Stimulated activated naive CD4-positive, alpha-beta T cell (primary cell): Measurements from ENCODE around the gene BCKDHB.

Source experiments
- DNase-seq, 6 experiments: peaks; one replicate each; lab custom pipeline; 2025; lab: John Stamatoyannopoulos, UW

Gene BCKDHB

GRCh38 chr6:80331522-80331921, 225.1 kb downstream of the BCKDHB start:
- DNase-seq: no peak

GRCh38 chr6:80331974-80332373, 225.5 kb downstream of the BCKDHB start:
- no peak for DNase-seq

DNA sequence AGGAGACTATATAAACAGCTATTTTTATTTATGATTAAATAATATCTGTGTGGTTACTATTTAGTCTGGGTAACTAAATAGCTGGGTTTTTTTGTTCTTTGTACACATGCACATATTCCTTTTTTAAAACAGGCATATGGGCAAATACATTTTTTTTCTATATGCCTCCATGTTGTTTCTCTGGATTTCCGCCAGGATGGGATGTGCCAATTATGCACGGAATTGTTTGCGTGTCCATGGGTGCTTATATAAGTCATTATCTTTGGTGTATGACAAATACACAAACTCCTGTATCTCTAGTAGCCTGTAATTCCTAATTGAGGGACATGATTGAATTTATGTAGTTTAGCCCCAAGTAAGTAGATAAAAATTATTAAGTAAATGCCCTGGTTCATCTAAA, 226.9 kb downstream of the BCKDHB start:
- no peak for DNase-seq

DNA sequence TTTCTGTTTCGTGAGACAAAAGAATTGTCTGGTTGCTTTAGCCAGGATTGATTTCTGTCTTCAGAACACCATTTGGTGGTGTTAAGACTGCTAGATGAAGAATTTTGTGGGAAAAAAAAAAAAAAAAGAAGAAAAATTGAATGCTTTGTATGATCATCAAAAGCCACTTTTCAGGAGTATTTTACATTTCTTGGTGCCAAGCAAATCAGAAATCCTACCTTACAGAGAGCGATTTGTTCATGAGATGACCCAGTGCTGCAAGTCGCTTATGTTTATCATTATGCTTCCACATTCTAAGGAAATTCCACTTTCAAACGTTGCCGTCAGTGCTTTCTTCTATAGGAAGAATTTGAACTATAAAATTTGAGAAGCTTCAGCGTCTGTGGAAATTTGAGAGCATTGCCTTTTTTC, 228.7 kb downstream of the BCKDHB start:
- DNase-seq: no peak

DNA sequence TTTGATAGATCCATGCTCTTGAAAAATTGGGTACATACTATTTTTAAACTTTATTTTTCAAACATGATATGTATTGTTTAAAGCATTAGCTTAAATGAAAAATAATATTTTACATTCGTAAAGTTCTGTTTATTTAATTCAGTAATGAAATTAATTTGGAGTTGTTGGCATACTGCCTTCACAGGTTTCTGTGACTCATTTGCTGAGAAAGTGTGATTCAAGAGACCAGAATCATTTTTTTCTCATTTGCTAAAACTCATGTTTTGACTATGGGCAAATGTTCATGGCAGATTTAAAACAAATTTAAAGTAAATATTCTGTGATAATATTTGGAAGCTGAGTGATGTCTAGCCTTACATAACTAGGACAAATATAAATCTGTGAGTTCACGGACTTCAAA, 230.4 kb downstream of the BCKDHB start:
- no peak for DNase-seq

DNA sequence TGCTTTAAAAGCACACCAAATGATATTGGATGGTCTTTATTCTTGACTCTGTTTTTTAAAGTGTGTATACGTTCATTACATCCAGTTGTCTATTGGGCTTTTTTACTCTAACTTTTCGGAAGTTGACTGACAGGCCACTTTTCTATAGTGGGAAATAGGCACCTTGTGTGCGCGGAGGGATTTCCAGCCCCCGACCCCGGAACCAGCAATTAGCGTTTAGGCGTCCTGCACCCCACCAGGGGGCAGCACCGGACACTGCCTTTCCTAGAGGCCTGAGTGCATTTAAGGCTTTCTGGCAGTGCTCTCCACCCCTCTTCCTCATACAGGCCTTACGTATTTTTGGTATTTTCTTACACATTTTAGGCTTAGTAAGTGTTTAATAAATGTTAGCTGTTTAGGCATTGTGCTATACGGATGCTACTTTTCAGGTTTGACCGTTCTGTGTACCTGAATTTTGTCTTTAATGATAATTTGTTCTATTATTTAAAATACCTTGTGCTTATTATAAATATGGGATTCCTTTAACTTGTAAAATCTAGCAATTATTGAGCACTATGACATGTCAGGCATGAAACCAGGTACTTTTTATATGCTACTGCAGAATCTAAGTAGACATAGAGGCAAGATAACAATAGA, 231.8 kb downstream of the BCKDHB start:
- DNase-seq: peak; percentile 5 to 61 (median 34)

GRCh38 chr6:80339421-80339820, 232.9 kb downstream of the BCKDHB start:
- DNase-seq: no peak

DNA sequence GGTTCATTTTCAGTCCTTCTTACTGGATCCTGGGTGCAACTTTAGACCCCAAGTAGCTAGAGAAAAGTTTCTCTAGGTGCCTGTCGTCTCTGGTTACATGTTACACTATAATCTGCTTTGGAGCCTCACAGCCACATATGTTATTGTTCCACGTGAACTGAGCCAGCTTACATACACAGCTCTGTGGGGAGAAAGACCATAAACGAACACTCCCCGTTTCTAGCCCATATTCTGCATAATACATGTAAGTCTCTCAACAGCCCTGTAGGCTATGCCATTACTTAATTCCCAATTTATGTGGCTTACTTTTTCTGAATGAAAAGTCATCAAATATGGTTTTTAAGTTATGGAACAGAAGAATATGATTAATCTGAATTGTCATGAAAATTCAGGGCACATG, 233.8 kb downstream of the BCKDHB start:
- no peak for DNase-seq

GRCh38 chr6:80340686-80341085, 234.2 kb downstream of the BCKDHB start:
- no peak for DNase-seq

DNA sequence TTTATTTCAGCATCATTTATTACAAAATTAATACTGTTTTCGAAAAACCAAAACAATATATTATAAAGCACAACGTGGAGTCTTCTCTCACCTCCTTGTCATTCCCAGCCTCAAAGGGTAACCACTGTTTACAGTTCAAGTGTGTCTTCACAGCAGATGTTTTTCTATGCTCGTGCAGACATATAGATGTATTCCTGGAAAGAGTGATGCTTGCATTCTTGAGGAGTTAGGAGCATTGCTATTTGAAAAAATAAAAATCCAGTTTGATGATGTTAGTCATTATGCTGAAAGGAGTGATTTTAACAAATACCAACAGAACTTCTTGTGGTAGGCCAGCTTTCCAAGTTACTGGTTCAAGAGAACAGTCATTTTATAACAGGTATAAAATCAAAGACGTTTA, 234.9 kb downstream of the BCKDHB start:
- no peak for DNase-seq

GRCh38 chr6:80343511-80343910, 237.0 kb downstream of the BCKDHB start:
- no peak for DNase-seq

DNA sequence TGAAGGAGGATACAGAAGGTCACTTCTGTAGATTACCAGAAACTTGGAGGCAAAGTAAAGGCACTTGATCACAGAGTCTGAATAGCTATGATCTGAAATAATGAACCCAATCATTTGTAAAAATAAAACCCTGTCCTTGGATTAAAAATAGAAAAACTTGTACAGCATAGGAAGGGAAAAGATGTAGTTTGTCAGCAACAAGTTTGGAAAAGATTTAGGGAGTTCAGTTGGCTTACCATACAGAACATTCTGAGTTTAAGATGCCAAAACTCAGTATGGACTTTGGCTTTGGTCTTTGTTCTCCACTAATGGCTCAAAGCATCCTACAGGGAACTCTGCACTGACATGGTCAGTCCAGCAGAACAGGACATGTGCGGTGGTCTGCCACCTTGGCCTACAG, 240.6 kb downstream of the BCKDHB start:
- no peak for DNase-seq

GRCh38 chr6:80348263-80348662, 241.8 kb downstream of the BCKDHB start:
- DNase-seq: no peak

DNA sequence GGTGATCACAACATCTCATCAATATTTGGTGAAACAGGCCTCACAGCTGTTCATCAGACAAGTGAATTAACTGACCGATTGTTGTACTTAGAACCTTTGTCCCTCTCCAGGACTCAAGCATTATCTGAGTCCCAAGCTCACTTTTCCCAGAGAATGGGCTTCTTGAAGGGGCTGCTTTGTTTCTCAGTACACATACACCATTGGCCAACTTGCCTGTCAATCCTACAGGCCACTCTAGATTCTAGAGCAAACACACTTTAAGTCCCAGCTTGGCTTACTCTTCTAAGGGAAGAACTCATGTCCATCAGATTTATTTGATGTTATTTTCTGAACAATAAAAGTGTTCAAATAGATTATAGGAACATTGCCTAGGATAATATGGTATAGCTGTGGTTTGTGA, 249.5 kb downstream of the BCKDHB start:
- no peak for DNase-seq

- no peak for DNase-seq
Observed at GRCh38 chr6:80356545-80356944, 250.1 kb downstream of the BCKDHB start.

GRCh38 chr6:80357081-80357480, 250.6 kb downstream of the BCKDHB start:
- no peak for DNase-seq

DNA sequence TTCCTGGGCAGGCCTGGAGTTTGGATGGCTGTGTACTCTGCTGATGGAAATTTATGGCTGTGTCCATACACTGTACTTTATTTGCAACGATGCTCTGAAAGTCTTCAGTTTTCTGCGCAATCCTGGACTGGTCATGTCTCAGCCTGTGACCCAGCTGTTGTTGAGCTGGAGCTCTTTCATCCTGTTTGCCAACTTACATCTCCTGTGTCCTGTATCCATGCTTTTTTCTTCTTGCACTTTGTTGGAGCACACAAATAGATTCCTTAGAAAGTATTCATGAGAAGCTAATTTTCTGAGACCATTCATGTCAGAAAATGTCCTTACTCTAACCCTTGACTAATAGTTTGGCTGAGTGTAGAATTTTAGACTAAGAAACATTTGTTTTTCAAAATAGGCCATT, 251.2 kb downstream of the BCKDHB start:
- DNase-seq: no peak

- no peak for DNase-seq
Observed at GRCh38 chr6:80363501-80364122, 257.1 kb downstream of the BCKDHB start.

DNA sequence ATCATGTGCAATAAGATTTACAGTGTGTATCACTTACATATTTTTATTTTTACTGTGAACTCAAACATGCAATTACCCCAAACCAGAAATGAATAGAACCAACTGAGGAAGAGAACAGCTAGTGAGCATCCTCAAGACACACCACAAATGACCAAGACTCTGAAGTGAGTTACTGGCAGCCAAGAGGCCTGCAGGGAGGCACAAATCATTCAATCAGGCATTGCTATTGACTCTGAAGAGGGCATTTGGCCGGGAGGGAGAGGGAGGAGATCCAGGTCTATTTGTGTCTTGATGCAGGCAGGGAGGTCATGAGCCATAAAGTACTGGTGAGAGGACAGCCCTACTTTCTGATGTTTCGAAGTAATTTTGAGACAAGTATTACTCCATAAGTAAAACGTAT, 257.7 kb downstream of the BCKDHB start:
- DNase-seq: no peak

DNA sequence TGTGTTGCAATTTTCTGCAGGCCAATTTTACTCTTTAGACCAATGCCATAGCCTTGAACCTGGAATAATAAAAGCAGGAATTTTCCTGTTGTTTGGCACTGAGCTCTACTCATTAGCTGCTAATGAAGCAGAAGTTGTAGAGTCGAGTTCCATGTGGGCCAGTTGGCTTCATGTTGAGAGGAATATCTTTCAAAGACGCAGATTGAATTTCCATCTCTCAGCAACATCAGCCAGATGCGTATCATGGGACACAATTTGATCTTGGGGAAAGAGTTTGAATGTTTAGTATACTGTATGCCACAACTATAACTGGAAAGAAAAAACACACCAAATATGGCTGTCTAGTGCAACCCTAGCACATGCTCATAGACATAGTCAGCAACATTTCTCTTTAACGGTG, 259.6 kb downstream of the BCKDHB start:
- DNase-seq: no peak

DNA sequence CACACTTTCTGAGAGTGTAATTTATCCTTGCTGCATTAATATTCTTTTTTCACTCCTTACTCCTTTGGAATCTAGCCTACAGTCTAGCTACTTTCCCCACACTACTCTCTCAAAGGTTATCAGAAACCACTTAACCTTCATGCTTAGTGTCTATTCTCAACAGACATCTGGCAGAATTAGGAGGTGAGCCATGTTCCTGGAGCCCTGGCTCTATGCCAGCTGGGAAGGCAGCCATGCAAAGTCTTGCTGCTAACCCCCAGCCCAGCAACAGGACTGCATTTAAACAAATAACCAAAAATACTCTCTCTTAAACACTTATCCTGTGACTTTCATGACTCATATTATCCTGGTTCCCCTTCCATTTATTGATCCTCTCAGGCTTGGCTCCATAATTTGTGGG, 260.2 kb downstream of the BCKDHB start:
- no peak for DNase-seq

DNA sequence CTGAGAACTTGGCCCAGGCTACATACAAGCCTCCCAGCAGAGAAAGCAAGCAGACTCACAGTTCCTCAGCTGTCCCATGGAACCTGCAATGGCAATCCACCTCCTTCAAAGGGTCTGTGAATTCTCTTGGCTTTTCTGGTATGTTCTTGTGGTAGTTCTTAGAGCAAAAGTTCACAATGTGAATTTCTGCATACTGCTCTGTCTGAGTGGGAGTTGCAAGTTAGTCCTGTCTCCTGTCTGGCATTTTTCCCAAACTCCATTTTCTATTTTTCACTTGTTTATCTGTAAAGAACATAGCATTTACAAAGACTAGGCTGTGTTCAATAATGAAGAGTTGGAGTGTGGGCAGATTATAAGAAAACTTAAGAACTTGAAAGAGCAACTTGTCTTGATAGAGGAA, 269.9 kb downstream of the BCKDHB start:
- no peak for DNase-seq

- DNase-seq: no peak
Observed at GRCh38 chr6:80380566-80380965, 274.1 kb downstream of the BCKDHB start.

- DNase-seq: no peak
Observed at GRCh38 chr6:80382811-80383210, 276.3 kb downstream of the BCKDHB start.
